Keratinocyte (primary cell): Measurements from ENCODE around the gene MPZL1.

Source experiments
- CTCF ChIP-seq, 3 experiments: IDR thresholded peaks in 1 of 3; conservative IDR thresholded peaks in 1 of 3; optimal IDR thresholded peaks in 1 of 3; 2 replicates in 2 of 3; 3 replicates in 1 of 3; pipeline versions ENCODE3 to v1.5.1; 2011; ENCODE audit warnings: low read length in 3 of 3, mild to moderate bottlenecking in 3 of 3, moderate library complexity in 2 of 3, control low read depth in 1 of 3, inconsistent platforms in 1 of 3; ENCODE audit not compliant: insufficient read depth in 2 of 3; ENCODE audit errors: extremely low read depth in 1 of 3
- EZH2 ChIP-seq: IDR thresholded peaks from one replicate; pipeline ENCODE4 v1.6.1; 2012; ENCODE audit warnings: inconsistent platforms, mild to moderate bottlenecking, low read length, moderate library complexity

DNA sequence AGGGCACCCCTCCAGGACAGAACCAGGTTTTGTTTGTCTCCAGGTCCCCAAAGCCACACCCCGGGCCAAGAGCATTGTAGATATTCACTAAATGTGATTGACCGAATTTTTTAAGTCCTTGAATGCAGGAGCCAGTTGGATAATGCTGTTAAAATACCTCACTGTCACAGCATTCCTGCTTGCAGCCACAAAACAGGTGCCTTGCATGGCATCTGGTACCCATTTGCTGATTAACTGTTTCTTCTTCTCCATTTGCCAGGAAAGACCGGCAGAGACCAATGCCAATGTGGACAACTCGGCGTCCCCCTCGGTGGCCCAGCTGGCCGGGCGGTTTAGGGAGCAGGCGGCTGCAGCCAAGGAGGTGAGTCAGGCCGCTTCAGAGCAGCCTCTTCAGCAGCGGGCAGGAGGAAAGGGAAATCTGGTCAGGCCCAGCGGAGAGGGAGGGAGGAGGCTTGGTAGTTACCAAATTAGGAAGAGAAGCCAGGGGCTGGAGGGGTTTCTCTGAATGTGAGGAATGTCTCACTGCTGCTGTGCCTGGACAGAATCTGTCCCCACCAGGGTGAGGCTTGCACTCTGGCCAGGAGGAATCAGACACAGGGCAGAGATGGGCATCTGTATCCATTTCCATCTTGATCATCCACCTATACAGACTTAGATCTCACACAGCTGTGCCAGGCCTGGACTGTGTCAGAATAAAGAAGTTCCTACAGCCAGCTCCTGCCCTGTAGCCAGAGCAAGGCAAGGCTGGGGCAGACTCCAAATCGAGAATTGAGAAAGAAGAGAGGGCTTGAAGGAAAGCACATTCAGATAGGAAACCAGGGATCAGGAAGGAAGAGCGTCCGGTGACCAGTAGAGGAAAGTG, 37.9 kb upstream of the MPZL1 start:
- TF ChIP-seq CTCF (optimal IDR thresholded peaks at IDR 0.05 in 1 of 3, IDR thresholded peaks at IDR 0.05 in 1 of 3, conservative IDR thresholded peaks at IDR 0.05 in 1 of 3; ENCODE audit: extremely low read depth in 1 of 3, insufficient read depth in 2 of 3, low read length in 3 of 3) (no peak), EZH2 (no peak)
